GM12878 (cell line): ENCODE data around the gene ADAMTSL4. TPM values are rescaled to one million over a fixed set of nuclear protein-coding genes. Genes with fewer than 3 reads are reported as not detected.

Source experiments
- CBX3 ChIP-seq: fragments of 200-600 bp; sonication (generic); IDR thresholded peaks from 2 replicates; pipeline ENCODE4 v1.6.1; 2016; ENCODE audit warnings: low read depth, borderline replicate concordance
- CHD1 ChIP-seq: IDR thresholded peaks from 2 replicates; pipeline ENCODE4 v1.6.1; 2012; ENCODE audit warnings: low read depth, low read length, improper control_type of control experiment
- CTCF ChIP-seq, 3 experiments: IDR thresholded peaks in 2 of 3; conservative IDR thresholded peaks in 1 of 3; 2 replicates each; pipeline ENCODE4 v1.5.1; 2011; ENCODE audit warnings: low read depth in 3 of 3, low read length in 3 of 3, mild to moderate bottlenecking in 3 of 3, control low read depth in 2 of 3, moderate library complexity in 2 of 3, inconsistent platforms in 1 of 3, mixed read lengths in 1 of 3; ENCODE audit not compliant: control insufficient read depth in 2 of 3, insufficient read depth in 1 of 3; ENCODE audit errors: extremely low read depth in 1 of 3
- E2F8 ChIP-seq: fragments of 450-650 bp; IDR thresholded peaks from 2 replicates; pipeline ENCODE4 v1.6.1; 2018; ENCODE audit warnings: mild to moderate bottlenecking, low read depth, moderate library complexity; ENCODE audit not compliant: partially characterized antibody
- EGR1 ChIP-seq, 2 experiments: IDR thresholded peaks; 1 replicate in 1 of 2; 2 replicates in 1 of 2; pipeline ENCODE4 v1.6.1; 2011 to 2012; ENCODE audit warnings: low read depth in 2 of 2, low read length in 2 of 2, borderline replicate concordance in 1 of 2, mild to moderate bottlenecking in 1 of 2, moderate library complexity in 1 of 2
- FOS ChIP-seq: IDR thresholded peaks from 3 replicates; pipeline ENCODE4 v1.6.1; 2011; ENCODE audit warnings: borderline replicate concordance; ENCODE audit not compliant: insufficient read length; ENCODE audit errors: extremely low read depth
- KDM1A ChIP-seq: fragments of 200-600 bp; sonication (generic); IDR thresholded peaks from 2 replicates; pipeline ENCODE4 v1.6.1; 2016; ENCODE audit warnings: borderline replicate concordance
- NKRF ChIP-seq: fragments of 450-650 bp; conservative IDR thresholded peaks from 2 replicates; pipeline ENCODE4 v1.6.1; 2017; ENCODE audit warnings: mild to moderate bottlenecking, moderate library complexity
- PKNOX1 ChIP-seq: fragments of 450-650 bp; IDR thresholded peaks from 2 replicates; pipeline ENCODE4 v1.6.1; 2016; ENCODE audit warnings: mild to moderate bottlenecking
- SMARCA5 ChIP-seq: fragments of 450-650 bp; IDR thresholded peaks from 2 replicates; pipeline ENCODE4 v1.6.1; 2017; ENCODE audit warnings: mild to moderate bottlenecking
- SRF ChIP-seq, 2 experiments: IDR thresholded peaks; 2 replicates each; pipeline ENCODE4 v1.6.1; 2011; ENCODE audit warnings: low read depth in 2 of 2, low read length in 2 of 2, mild to moderate bottlenecking in 1 of 2, moderate library complexity in 1 of 2
- ZBTB40 ChIP-seq: fragments of 450-650 bp; IDR thresholded peaks from 2 replicates; pipeline ENCODE4 v1.6.1; 2016; ENCODE audit warnings: mild to moderate bottlenecking, moderate library complexity, borderline replicate concordance
- polyA plus RNA-seq, 11 experiments: library from polyadenylated mRNA; depleted of rRNA in 4 of 11; unstranded in 6 of 11; stranded (reverse) in 5 of 11; fragments of >200 nt; fragmentation: Nextera tagmentation in 4 of 11; fragmentation: Illumina TruSeq in 1 of 11; extraction: Ambion mirVana in 4 of 11; extraction: Trizol in 1 of 11; gene quantifications; 1 replicate in 1 of 11; 2 replicates in 10 of 11; pipeline versions ENCODE4 v1.2.1 to v1.2.3, GENCODE V29; 2011 to 2016; ENCODE audit warnings: inconsistent platforms in 2 of 11, missing spikeins in 2 of 11, low read depth in 1 of 11
- total RNA-seq, 4 experiments: library from RNA; depleted of rRNA in 3 of 4; stranded (reverse); fragments of >200 nt in 3 of 4; fragmentation: Illumina TruSeq in 1 of 4; extraction: Trizol in 1 of 4; gene quantifications; 2 replicates each; pipeline versions ENCODE4 v1.2.1 to v1.2.3, GENCODE V29; 2013 to 2021

ADAMTSL4 gene
- total and polyA plus RNA-seq, 10 of the 15 experiments (the other 5 are each of a cell fraction or from before 2014, with no cell fraction given), result 0.04 to 0.15 (median 0.05) TPM; not detected in 5

GRCh38 chr1:150563340-150564038 lies 14.3 kb downstream of the ADAMTSL4 start (continued):
- TF ChIP-seq EGR1 (IDR thresholded peaks at IDR 0.05; ENCODE audit: borderline replicate concordance in 1 of 2, low read depth in 2 of 2, low read length in 2 of 2) (no peak), PKNOX1 (peak; percentile 93), SRF (IDR thresholded peaks at IDR 0.05; ENCODE audit: low read depth in 2 of 2, low read length in 2 of 2) (peak in 1 of 2 experiments; percentile 30; a peak in 1 of 4 replicates), CHD1 (0 out of 2 replicates have a peak, but pooled peaks have one; percentile 34), KDM1A (no peak), FOS (no peak), CBX3 (no peak), CTCF (IDR thresholded peaks at IDR 0.05 in 2 of 3, conservative IDR thresholded peaks at IDR 0.05 in 1 of 3; ENCODE audit: control insufficient read depth in 2 of 3, extremely low read depth in 1 of 3, insufficient read depth in 1 of 3, low read depth in 3 of 3, low read length in 3 of 3) (peak in 1 of 3 experiments; percentile 28; a peak in 3 of 6 replicates), NKRF (peak; percentile 16; the same call in 1 of the 2 replicates), E2F8 (no peak), SMARCA5 (no peak), ZBTB40 (no peak)
